Esophagus muscularis mucosa (tissue), 4 donors: ENCODE results near the gene SLC27A2. TPM values are rescaled to one million over a fixed set of nuclear protein-coding genes. Genes with fewer than 3 reads are reported as not detected.

Experiments used
- DNase-seq: peaks from one replicate; pipeline ENCODE4 v3.0.0-alpha.2; 2017; ENCODE audit errors: extremely low spot score
- H3K27ac ChIP-seq, 4 donors: fragments of 200-600 bp; sonication (generic); replicated peaks in 1 of 4; 1 replicate in 3 of 4; 2 replicates in 1 of 4; pipeline ENCODE4 v1.5.1; 2016 to 2019; ENCODE audit warnings: mild to moderate bottlenecking in 1 of 4
- H3K27me3 ChIP-seq, 4 donors: fragments of 200-600 bp; sonication (generic); one replicate each; pipeline versions ENCODE4 v1.5.1 to v1.6.0; 2016 to 2019
- H3K36me3 ChIP-seq, 4 donors: fragments of 200-600 bp; sonication (generic); one replicate each; pipeline ENCODE4 v1.5.1; 2016 to 2019
- H3K4me1 ChIP-seq, 4 donors: fragments of 200-600 bp; sonication (generic); one replicate each; pipeline ENCODE4 v1.5.1; 2016 to 2019
- H3K4me3 ChIP-seq, 4 donors: fragments of 200-600 bp; sonication (generic); 1 replicate in 2 of 4; 2 replicates in 2 of 4; pipeline ENCODE4 v1.5.1; 2016 to 2019; ENCODE audit warnings: mild to moderate bottlenecking in 4 of 4, moderate library complexity in 1 of 4
- H3K9me3 ChIP-seq, 4 donors: fragments of 200-600 bp; sonication (generic); 1 replicate in 3 of 4; 2 replicates in 1 of 4; pipeline ENCODE4 v1.5.1; 2016 to 2019
- CTCF ChIP-seq, 3 experiments: fragments of 200-600 bp in 2 of 3; fragments of 450-650 bp in 1 of 3; sonication (generic) in 2 of 3; IDR thresholded peaks; one replicate each; pipeline ENCODE4 v1.5.1; 2017 to 2019; ENCODE audit warnings: antibody characterized with exemption in 3 of 3, mild to moderate bottlenecking in 2 of 3, moderate library complexity in 1 of 3
- EP300 ChIP-seq: sonication (generic); formaldehyde crosslinking; IDR thresholded peaks from one replicate; pipeline ENCODE4 v1.6.1; 2017; ENCODE audit warnings: antibody characterized with exemption
- POLR2A ChIP-seq: fragments of 450-650 bp; IDR thresholded peaks from one replicate; pipeline ENCODE4 v1.6.1; 2017; ENCODE audit warnings: antibody characterized with exemption, moderate library complexity, mild to moderate bottlenecking, low read depth
- POLR2AphosphoS5 ChIP-seq, 2 donors: sonication (generic); formaldehyde crosslinking; IDR thresholded peaks; one replicate each; pipeline ENCODE4 v1.6.1; 2017; ENCODE audit warnings: antibody characterized with exemption in 2 of 2
- WGBS: methylation state at CpG from one replicate; pipeline ENCODE4 v1.1.5; 2018; 5-methylcytosine and 5-hydroxymethylcytosine counted together
- intact Hi-C: fragments of 100-400 bp; cut with DNase I; formaldehyde crosslinking; loops from one replicate; pipeline ENCODE4 v1.15.1; 2023
- total RNA-seq, 4 donors: library from RNA; depleted of rRNA; stranded (reverse); fragments of >200 nt; gene quantifications; one replicate each; pipeline versions ENCODE4 v1.1.0 to v1.2.1, GENCODE V29; 2016

SLC27A2 gene
- total RNA-seq, 4 donors from 2014 or later, result 0.42 to 1.8 TPM; not detected in 2

GRCh38 chr15:50265620-50266019 lies 83.6 kb downstream of the SLC27A2 start, which contains the start of gene HDC:
Gene HDC, minus strand, starts transcription at chr15:50265726. Its CDS starts 103 bp downstream, at chr15:50265623.
- WGBS, result 80% methylated on average over 9 of the region's 9 CpGs
- intact Hi-C loops, result no loop called here
- Histone ChIP-seq H3K9me3 (no peaks in the 10 kb centered on the region), H3K27me3 (peaks cover 0 to 16% (median 0%) of the 10 kb centered on the region in 4 donors), H3K27ac (no peak within 1 kb of the TSS), H3K36me3 (no peaks in the 10 kb centered on the region), H3K4me3 (no peak within 1 kb of the TSS), H3K4me1 (no peaks in the 10 kb centered on the region)
- DNase-seq, result peak; percentile 84
- no peak for TF ChIP-seq POLR2A
- no peak for TF ChIP-seq POLR2AphosphoS5 (IDR thresholded peaks at IDR 0.05)
- no peak for TF ChIP-seq CTCF (IDR thresholded peaks at IDR 0.05)
- no peak for TF ChIP-seq EP300

GRCh38 chr15:50267577-50267976 lies 85.6 kb downstream of the SLC27A2 start:
- DNase-seq, result no peak
- peaks cover 0 to 16% (median 0%) of the 10 kb centered on the region in 4 donors for H3K27me3 ChIP-seq
- H3K36me3 ChIP-seq, result no peaks in the 10 kb centered on the region
- no peak overlapping the region for H3K4me3 ChIP-seq
- WGBS, result 81% methylated on average over 2 of the region's 2 CpGs
- no peak for TF ChIP-seq EP300
- no peak for TF ChIP-seq POLR2AphosphoS5 (IDR thresholded peaks at IDR 0.05)
- TF ChIP-seq CTCF (IDR thresholded peaks at IDR 0.05), result no peak
- no peak for TF ChIP-seq POLR2A
- no peaks in the 10 kb centered on the region for H3K9me3 ChIP-seq
- no peaks in the 10 kb centered on the region for H3K4me1 ChIP-seq
- no peak overlapping the region for H3K27ac ChIP-seq
- intact Hi-C loops, result no loop called here

- no peak overlapping the region for H3K4me3 ChIP-seq
- peaks cover 0 to 12% (median 6%) of the 10 kb centered on the region in 4 donors for H3K36me3 ChIP-seq
- DNase-seq, result no peak
- TF ChIP-seq POLR2AphosphoS5 (IDR thresholded peaks at IDR 0.05) (no peak), CTCF (IDR thresholded peaks at IDR 0.05) (no peak)
- no peaks in the 10 kb centered on the region for H3K9me3 ChIP-seq
- no peak overlapping the region for H3K27ac ChIP-seq
- WGBS, result 54% methylated on average over 2 of the region's 2 CpGs
- no peaks in the 10 kb centered on the region for H3K4me1 ChIP-seq
- intact Hi-C loops, result no loop called here
- H3K27me3 ChIP-seq, result no peaks in the 10 kb centered on the region
These were observed 93.1 kb downstream of the SLC27A2 start for GRCh38 chr15:50275091-50275490.

GRCh38 chr15:50275908-50276307 lies 93.9 kb downstream of the SLC27A2 start:
- Histone ChIP-seq H3K27ac (no peak overlapping the region), H3K36me3 (peaks cover 0 to 12% (median 6%) of the 10 kb centered on the region in 4 donors), H3K9me3 (no peaks in the 10 kb centered on the region), H3K4me3 (no peak overlapping the region), H3K27me3 (no peaks in the 10 kb centered on the region), H3K4me1 (no peaks in the 10 kb centered on the region)
- intact Hi-C loops, result no loop called here
- no peak for TF ChIP-seq POLR2A
- no peak for TF ChIP-seq POLR2AphosphoS5 (IDR thresholded peaks at IDR 0.05)
- no peak for TF ChIP-seq EP300
- TF ChIP-seq CTCF (IDR thresholded peaks at IDR 0.05), result no peak
- no peak for DNase-seq
- WGBS, result 84% methylated on average over 3 of the region's 3 CpGs

GRCh38 chr15:50277370-50277769 lies 95.4 kb downstream of the SLC27A2 start:
- no peaks in the 10 kb centered on the region for H3K4me1 ChIP-seq
- H3K36me3 ChIP-seq, result peaks cover 0 to 12% (median 9%) of the 10 kb centered on the region in 4 donors
- intact Hi-C loops, result no loop called here
- WGBS, result 79% methylated on average over 1 of the region's 1 CpG
- H3K4me3 ChIP-seq, result no peak overlapping the region
- no peak overlapping the region for H3K27ac ChIP-seq
- H3K9me3 ChIP-seq, result no peaks in the 10 kb centered on the region
- no peak for DNase-seq
- no peak for TF ChIP-seq POLR2AphosphoS5 (IDR thresholded peaks at IDR 0.05)
- no peaks in the 10 kb centered on the region for H3K27me3 ChIP-seq
